Erythroblast (primary cell): Measurements from ENCODE around the gene SYNE2.

ENCODE experiments used
- GATA1 ChIP-seq: IDR thresholded peaks from 2 replicates; pipeline ENCODE4 v1.6.1; 2011; ENCODE audit warnings: low read depth, mild to moderate bottlenecking, control low read depth, low read length, moderate library complexity
- POLR2A ChIP-seq: IDR thresholded peaks from 2 replicates; pipeline ENCODE4 v1.6.1; 2011; ENCODE audit warnings: mild to moderate bottlenecking, low read length

DNA sequence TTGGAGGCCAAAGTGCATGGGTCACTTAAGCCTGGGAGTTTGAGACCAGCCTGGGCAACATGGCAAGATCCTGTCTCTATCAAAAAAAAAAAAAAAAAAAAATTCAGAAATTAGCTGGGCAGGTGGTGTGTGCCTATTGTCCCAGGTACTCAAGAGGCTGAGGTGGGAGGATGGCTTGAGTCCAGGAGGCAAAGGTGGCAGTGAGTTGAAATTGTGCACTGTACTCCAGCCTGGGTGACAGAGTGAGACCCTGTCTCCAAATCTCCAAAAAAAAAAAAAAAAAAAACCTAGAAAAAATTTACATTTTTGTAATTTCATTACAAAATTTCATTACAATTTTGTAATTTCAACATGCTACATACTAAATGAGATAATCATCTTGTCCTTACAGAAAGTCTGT is 42.7 kb downstream of the SYNE2 start:
- TF ChIP-seq POLR2A (no peak), GATA1 (no peak)
